Activated T-cell treated with anti-CD3 and anti-CD28 coated beads for 4 hours (primary cell): Measurements from ENCODE around the gene DACH1.

ENCODE experiments used
- DNase-seq: peaks from one replicate; pipeline ENCODE4 v3.0.0-alpha.2; 2020

The DACH1 gene

GRCh38 chr13:71546881-71547280, 320.1 kb downstream of the DACH1 start:
- no peak for DNase-seq

GRCh38 chr13:71540098-71540497, 326.9 kb downstream of the DACH1 start:
- DNase-seq: no peak

GRCh38 chr13:71536201-71536600, 330.8 kb downstream of the DACH1 start:
- no peak for DNase-seq

GRCh38 chr13:71524613-71525304, 342.2 kb downstream of the DACH1 start:
- no peak for DNase-seq

- DNase-seq: no peak
Observed at GRCh38 chr13:71524245-71524612, 342.8 kb downstream of the DACH1 start.

GRCh38 chr13:71522941-71523526, 344.0 kb downstream of the DACH1 start:
- no peak for DNase-seq

- no peak for DNase-seq
Observed at GRCh38 chr13:71517004-71517403, 350.0 kb downstream of the DACH1 start.

GRCh38 chr13:71516521-71516920, 350.5 kb downstream of the DACH1 start:
- DNase-seq: no peak

- no peak for DNase-seq
Observed at GRCh38 chr13:71515744-71516038, 351.3 kb downstream of the DACH1 start.

GRCh38 chr13:71514900-71515743, 351.9 kb downstream of the DACH1 start:
- no peak for DNase-seq

GRCh38 chr13:71513411-71514033, 353.5 kb downstream of the DACH1 start:
- no peak for DNase-seq

GRCh38 chr13:71503781-71504180, 363.2 kb downstream of the DACH1 start:
- DNase-seq: no peak

- no peak for DNase-seq
Observed at GRCh38 chr13:71499944-71500514, 367.0 kb downstream of the DACH1 start.

GRCh38 chr13:71499235-71499634, 367.8 kb downstream of the DACH1 start:
- no peak for DNase-seq

GRCh38 chr13:71493189-71493588, 373.8 kb downstream of the DACH1 start:
- DNase-seq: no peak

- DNase-seq: no peak
Observed at GRCh38 chr13:71492346-71492871, 374.6 kb downstream of the DACH1 start.

- no peak for DNase-seq
Observed at GRCh38 chr13:71491010-71491409, 376.0 kb downstream of the DACH1 start.

GRCh38 chr13:71489041-71489440, 378.0 kb downstream of the DACH1 start:
- no peak for DNase-seq

GRCh38 chr13:71488201-71488600, 378.8 kb downstream of the DACH1 start:
- no peak for DNase-seq

GRCh38 chr13:71485913-71486312, 381.1 kb downstream of the DACH1 start:
- no peak for DNase-seq

- no peak for DNase-seq
Observed at GRCh38 chr13:71483733-71484132, 383.3 kb downstream of the DACH1 start.

GRCh38 chr13:71481501-71481900, 385.5 kb downstream of the DACH1 start:
- no peak for DNase-seq

GRCh38 chr13:71481046-71481445, 386.0 kb downstream of the DACH1 start:
- DNase-seq: no peak
